NCI-H1436 (cell line): ENCODE data around the gene SELENOO.
A peak's percentile ranks its signal among the peaks of the same experiment; 100 is the strongest.
"Not testable (repeated sequence)": the region's sequence is repeated elsewhere in the genome, so short reads cannot be mapped to it uniquely, and the experiment has no call there.

ENCODE experiments used
- DNase-seq: peaks from one replicate; lab custom pipeline; 2025; lab: John Stamatoyannopoulos, UW

Gene SELENOO

GRCh38 chr22:50200461-50201190 lies at the start of gene SELENOO:
SELENOO (plus strand) TSS chr22:50201011; CDS start chr22:50201037, 26 bp downstream.
- peak; percentile 89 for DNase-seq

- no peak for DNase-seq
These were observed 49.0 kb upstream of the SELENOO start for GRCh38 chr22:50151571-50152537.

- no peak for DNase-seq
These were observed 47.6 kb upstream of the SELENOO start for GRCh38 chr22:50153056-50153755.

- no peak for DNase-seq
These were observed 47.1 kb upstream of the SELENOO start for GRCh38 chr22:50153756-50154140.

- no peak for DNase-seq
These were observed 43.0 kb upstream of the SELENOO start for GRCh38 chr22:50157709-50158375.

- no peak for DNase-seq
These were observed 39.9 kb upstream of the SELENOO start for GRCh38 chr22:50160947-50161346.

GRCh38 chr22:50161508-50162390 lies 39.1 kb upstream of the SELENOO start:
- no peak for DNase-seq

GRCh38 chr22:50162391-50162956 lies 38.3 kb upstream of the SELENOO start:
- no peak for DNase-seq

- DNase-seq = no peak
These were observed 35.2 kb upstream of the SELENOO start for GRCh38 chr22:50165436-50166123.

- DNase-seq = no peak
These were observed 32.9 kb upstream of the SELENOO start for GRCh38 chr22:50167689-50168489.

- not testable (repeated sequence) for DNase-seq
These were observed 32.2 kb upstream of the SELENOO start for GRCh38 chr22:50168490-50169180.

GRCh38 chr22:50169181-50169759 lies 31.5 kb upstream of the SELENOO start:
- no peak for DNase-seq

- no peak for DNase-seq
These were observed 31.0 kb upstream of the SELENOO start for GRCh38 chr22:50169774-50170341.

GRCh38 chr22:50170453-50171318 lies 30.1 kb upstream of the SELENOO start, which contains the start of gene PANX2:
PANX2 (plus strand) TSS chr22:50170731; CDS start chr22:50170731, 0 bp downstream.
- DNase-seq = peak; percentile 23

GRCh38 chr22:50171319-50171964 lies 29.4 kb upstream of the SELENOO start:
- no peak for DNase-seq

GRCh38 chr22:50171965-50172421 lies 28.8 kb upstream of the SELENOO start:
- no peak for DNase-seq
